Right lobe of liver (tissue), 4 donors: ENCODE data around the gene NHSL2.

Experiments used
- CTCF ChIP-seq, 4 donors: fragments of 200-600 bp in 3 of 4; fragments of 450-650 bp in 1 of 4; IDR thresholded peaks; one replicate each; pipeline versions ENCODE4 v1.5.1 to v1.8.0; 2016 to 2022; ENCODE audit warnings: antibody characterized with exemption in 4 of 4, mild to moderate bottlenecking in 2 of 4
- POLR2A ChIP-seq: fragments of 450-650 bp; IDR thresholded peaks from one replicate; pipeline ENCODE4 v1.6.1; 2017; ENCODE audit warnings: antibody characterized with exemption, mild to moderate bottlenecking
- donor health status: DM: no; HTN: no; CAD: no.
- donor health status: DM: no; HTN: no; CAD: no.
- donor health status: DM: no; HTN: yes; CAD: no.

- TF ChIP-seq POLR2A (no peak), CTCF (IDR thresholded peaks at IDR 0.05) (no peak)
These were observed 24.8 kb downstream of the NHSL2 start for GRCh38 chrX:71935476-71935875.
